HEK293T (cell line): Measurements from ENCODE around the gene STON2.

Source experiments
- CTCF ChIA-PET: fragments of 350-600 bp; formaldehyde crosslinking; extraction: SDS; loops from one replicate; lab custom pipeline; 2021; ENCODE audit warnings: antibody characterized with exemption, inconsistent platforms; lab: Yijun Ruan, JAX
- POLR2A ChIA-PET: fragments of 350-600 bp; formaldehyde crosslinking; extraction: SDS; loops from one replicate; lab custom pipeline; 2020; ENCODE audit warnings: antibody characterized with exemption, inconsistent platforms; lab: Yijun Ruan, JAX
- DNase-seq: peaks from one replicate; pipeline ENCODE4 v3.0.0; 2012; ENCODE audit warnings: mixed read lengths; ENCODE audit errors: extremely low spot score
- ARNT ChIP-seq: fragments of 450-650 bp; IDR thresholded peaks from 2 replicates; pipeline ENCODE4 v1.6.1; 2017; ENCODE audit warnings: mild to moderate bottlenecking
- BHLHE40 ChIP-seq: fragments of 450-650 bp; IDR thresholded peaks from 2 replicates; pipeline ENCODE4 v1.6.1; 2016; ENCODE audit warnings: mild to moderate bottlenecking, moderate library complexity, borderline replicate concordance
- CTBP1 ChIP-seq: fragments of 450-650 bp; IDR thresholded peaks from 2 replicates; pipeline ENCODE4 v1.6.1; 2016; ENCODE audit warnings: borderline replicate concordance
- ELF4 ChIP-seq: fragments of 450-650 bp; IDR thresholded peaks from 2 replicates; pipeline ENCODE4 v1.6.1; 2017; ENCODE audit warnings: antibody characterized with exemption
- FOXA1 ChIP-seq: fragments of 450-650 bp; IDR thresholded peaks from 2 replicates; pipeline ENCODE4 v1.6.1; 2016; ENCODE audit warnings: mild to moderate bottlenecking
- FOXK2 ChIP-seq: fragments of 450-650 bp; IDR thresholded peaks from 2 replicates; pipeline ENCODE4 v1.6.1; 2016; ENCODE audit warnings: mild to moderate bottlenecking
- FOXM1 ChIP-seq: fragments of 450-650 bp; IDR thresholded peaks from 2 replicates; pipeline ENCODE4 v1.6.1; 2017; ENCODE audit warnings: mild to moderate bottlenecking, borderline replicate concordance
- HDGF ChIP-seq: fragments of 450-650 bp; IDR thresholded peaks from 2 replicates; pipeline ENCODE4 v1.6.1; 2017; ENCODE audit warnings: antibody characterized with exemption, borderline replicate concordance
- L3MBTL2 ChIP-seq: fragments of 450-650 bp; conservative IDR thresholded peaks from 2 replicates; pipeline ENCODE4 v1.6.1; 2016; ENCODE audit warnings: mild to moderate bottlenecking
- LEF1 ChIP-seq: fragments of 450-650 bp; IDR thresholded peaks from 2 replicates; pipeline ENCODE4 v1.6.1; 2017; ENCODE audit warnings: mild to moderate bottlenecking, borderline replicate concordance
- NFRKB ChIP-seq: fragments of 450-650 bp; IDR thresholded peaks from 2 replicates; pipeline ENCODE4 v1.6.1; 2016; ENCODE audit warnings: mild to moderate bottlenecking, moderate library complexity
- SP1 ChIP-seq: fragments of 450-650 bp; IDR thresholded peaks from 2 replicates; pipeline ENCODE4 v1.6.1; 2017
- SUZ12 ChIP-seq: fragments of 450-650 bp; IDR thresholded peaks from 2 replicates; pipeline ENCODE4 v1.6.1; 2016; ENCODE audit warnings: mild to moderate bottlenecking
- TARDBP ChIP-seq: fragments of 450-650 bp; IDR thresholded peaks from 2 replicates; pipeline ENCODE4 v1.6.1; 2016
- ZNF384 ChIP-seq: fragments of 450-650 bp; IDR thresholded peaks from 2 replicates; pipeline ENCODE4 v1.6.1; 2016
- TF ChIP-seq, protein P1 (sequence below): fragments of 450-650 bp; IDR thresholded peaks from 2 replicates; pipeline ENCODE4 v1.6.1; 2016

Gene STON2

GRCh38 chr14:81280136-81280791 is 119.9 kb downstream of the STON2 start:
- TF ChIP-seq, protein P1, sequence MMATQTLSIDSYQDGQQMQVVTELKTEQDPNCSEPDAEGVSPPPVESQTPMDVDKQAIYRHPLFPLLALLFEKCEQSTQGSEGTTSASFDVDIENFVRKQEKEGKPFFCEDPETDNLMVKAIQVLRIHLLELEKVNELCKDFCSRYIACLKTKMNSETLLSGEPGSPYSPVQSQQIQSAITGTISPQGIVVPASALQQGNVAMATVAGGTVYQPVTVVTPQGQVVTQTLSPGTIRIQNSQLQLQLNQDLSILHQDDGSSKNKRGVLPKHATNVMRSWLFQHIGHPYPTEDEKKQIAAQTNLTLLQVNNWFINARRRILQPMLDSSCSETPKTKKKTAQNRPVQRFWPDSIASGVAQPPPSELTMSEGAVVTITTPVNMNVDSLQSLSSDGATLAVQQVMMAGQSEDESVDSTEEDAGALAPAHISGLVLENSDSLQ, result no peak
- TF ChIP-seq TARDBP (no peak), NFRKB (no peak), LEF1 (no peak), FOXM1 (no peak), HDGF (no peak), CTBP1 (no peak), L3MBTL2 (no peak), SUZ12 (no peak), FOXA1 (no peak), FOXK2 (no peak), BHLHE40 (no peak), ELF4 (no peak), SP1 (no peak)
- DNase-seq, result no peak
- ChIA-PET CTCF (no interaction called here), POLR2A (no interaction called here)

GRCh38 chr14:81277096-81277495 is 123.0 kb downstream of the STON2 start:
- POLR2A ChIA-PET, result no interaction called here
- DNase-seq, result no peak
- TF ChIP-seq FOXM1, result no peak
- TF ChIP-seq FOXA1, result no peak
- no peak for TF ChIP-seq L3MBTL2
- TF ChIP-seq, protein P1, result no peak
- no peak for TF ChIP-seq SUZ12
- TF ChIP-seq NFRKB, result no peak
- TF ChIP-seq FOXK2, result no peak
- no peak for TF ChIP-seq CTBP1
- no peak for TF ChIP-seq ARNT
- no peak for TF ChIP-seq SP1
- no peak for TF ChIP-seq TARDBP
- TF ChIP-seq ELF4, result no peak
- TF ChIP-seq LEF1, result no peak
- TF ChIP-seq BHLHE40, result no peak
- no peak for TF ChIP-seq HDGF
- TF ChIP-seq ZNF384, result no peak
- CTCF ChIA-PET, result interaction anchor here (1.2 kb wide), 1 partner anchor 24 kb away, joined by 3 read pairs; no protein-coding TSS in a partner anchor

DNA sequence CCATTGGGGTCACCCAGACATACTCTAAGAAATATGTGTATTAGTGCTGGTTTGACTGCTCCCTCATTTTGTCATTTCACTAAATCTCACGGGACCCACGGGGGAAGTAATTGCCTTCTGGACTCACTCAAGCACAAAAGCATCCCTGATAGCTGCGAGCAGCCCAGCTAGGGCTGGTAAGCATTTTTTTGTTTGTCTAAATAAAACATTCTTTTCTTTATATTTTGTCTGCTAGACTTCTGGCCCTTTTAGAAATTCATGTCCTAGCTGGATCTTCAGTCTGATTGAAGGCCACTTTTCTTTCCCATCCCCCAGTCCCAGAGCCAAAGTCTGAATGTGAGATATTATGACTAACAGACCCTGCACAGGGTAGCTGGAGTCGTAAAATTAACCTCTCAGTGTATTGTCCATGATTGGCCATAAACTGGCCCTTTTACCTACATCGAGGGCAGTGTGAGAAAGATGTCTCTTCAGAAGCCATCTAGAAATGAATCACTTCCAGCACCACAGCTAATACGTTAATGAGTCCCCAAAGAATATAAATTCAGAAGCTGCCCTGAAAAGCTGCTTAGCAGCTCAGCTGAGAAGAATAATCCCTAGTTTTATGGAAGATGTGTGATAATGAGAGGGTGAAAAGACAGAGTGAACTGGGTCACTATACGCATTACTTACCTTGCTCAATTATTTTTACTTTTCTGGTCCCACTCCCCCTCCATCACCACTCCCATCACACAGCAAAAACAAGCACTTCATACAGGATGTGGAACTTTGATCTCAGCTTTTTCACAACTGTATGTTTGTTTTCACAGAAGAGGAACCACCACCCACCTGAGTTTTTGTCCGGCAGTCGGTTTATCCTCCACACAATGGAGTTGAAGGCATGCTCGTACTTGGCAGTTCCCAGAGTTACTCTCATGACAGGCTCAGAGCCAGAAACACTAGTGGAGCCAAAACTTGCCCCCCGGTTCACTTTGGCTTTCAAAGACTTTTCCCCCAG is 123.8 kb downstream of the STON2 start:
- ChIA-PET CTCF (interaction anchor here (1.2 to 1.4 kb wide), 2 partner anchors 24 to 188 kb away, joined by 3 to 5 read pairs; no protein-coding TSS in a partner anchor), POLR2A (interaction anchor here (1.0 kb wide), 1 partner anchor 160 kb away, joined by 4 read pairs; no protein-coding TSS in a partner anchor)
- TF ChIP-seq FOXA1 (no peak), HDGF (no peak)
- no peak for DNase-seq

DNA sequence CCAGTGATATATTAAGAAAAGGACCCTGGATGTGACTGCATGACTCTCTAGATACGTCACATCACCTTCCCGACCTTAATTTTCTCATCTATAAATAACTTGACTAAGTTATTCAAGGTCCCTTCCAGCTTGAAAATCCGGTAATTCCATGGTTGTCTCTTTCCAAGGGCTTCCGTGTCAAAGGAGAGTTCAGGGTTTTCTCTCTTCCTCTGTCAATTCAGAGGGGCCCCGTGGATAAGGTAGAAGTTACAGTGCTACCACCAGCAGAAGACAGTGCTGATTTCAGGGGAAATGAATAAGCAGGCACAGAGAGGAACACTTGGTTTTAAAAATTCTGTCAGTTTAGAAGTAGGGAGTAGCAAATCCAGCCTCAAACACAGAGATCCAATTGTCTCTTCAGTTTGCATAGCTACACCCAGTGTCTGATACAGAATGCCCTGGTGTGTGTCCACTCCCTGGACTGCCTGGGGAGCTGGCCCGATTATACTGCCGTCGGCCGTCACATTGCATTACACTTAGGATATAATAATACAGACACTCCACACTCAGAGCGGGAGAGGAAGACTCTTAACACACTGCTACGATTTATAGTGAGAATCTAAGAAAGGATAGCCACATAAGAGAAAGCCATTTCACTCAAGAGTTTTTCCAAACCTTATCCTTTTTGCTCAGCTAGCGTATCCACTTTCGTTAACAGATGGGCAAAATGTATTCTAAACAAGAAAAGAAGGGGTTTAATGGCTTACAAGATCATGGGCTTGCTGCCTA is 124.6 kb downstream of the STON2 start:
- no peak for DNase-seq
- POLR2A ChIA-PET, result interaction anchor here (1.0 kb wide), 1 partner anchor 161 kb away, joined by 4 read pairs; no protein-coding TSS in a partner anchor
- CTCF ChIA-PET, result interaction anchor here (0.9 to 2.2 kb wide), 3 partner anchors 178 to 196 kb away, joined by 3 to 7 read pairs (median 5); no protein-coding TSS in a partner anchor
- TF ChIP-seq NFRKB (no peak), ARNT (no peak), FOXA1 (no peak), SUZ12 (no peak), BHLHE40 (no peak), L3MBTL2 (no peak), FOXK2 (no peak), HDGF (no peak), TARDBP (no peak)
- TF ChIP-seq, protein P1, result no peak

- no peak for DNase-seq
- no peak for TF ChIP-seq NFRKB
- TF ChIP-seq BHLHE40, result no peak
- TF ChIP-seq FOXM1, result no peak
- TF ChIP-seq LEF1, result no peak
- no peak for TF ChIP-seq ELF4
- TF ChIP-seq ZNF384, result no peak
- TF ChIP-seq TARDBP, result no peak
- no peak for TF ChIP-seq L3MBTL2
- TF ChIP-seq, protein P1, result no peak
- no peak for TF ChIP-seq SP1
- TF ChIP-seq CTBP1, result no peak
- no peak for TF ChIP-seq SUZ12
- no peak for TF ChIP-seq FOXA1
- TF ChIP-seq FOXK2, result no peak
- ChIA-PET CTCF (interaction anchor here (2.2 kb wide), 1 partner anchor 179 kb away, joined by 7 read pairs; no protein-coding TSS in a partner anchor), POLR2A (no interaction called here)
These were observed 126.1 kb downstream of the STON2 start for GRCh38 chr14:81273961-81274575.
